Activated T-helper 1 cell treated with Interleukin-2 at 50 U/mL for 16 hours (primary cell): ENCODE data around the gene C11orf54.
A peak's percentile ranks its signal among the peaks of the same experiment; 100 is the strongest.

Experiments used
- DNase-seq: peaks from one replicate; pipeline ENCODE4 v3.0.0-alpha.2; 2020; ENCODE audit warnings: low read depth

The C11orf54 gene

GRCh38 chr11:93741094-93741881 lies at the start of gene C11orf54, which contains the start of gene TAF1D:
C11orf54 (plus strand) TSS chr11:93741672; CDS start chr11:93747394, 5,722 bp downstream.
TAF1D (minus strand) TSS chr11:93741495; CDS start chr11:93739304, 2,191 bp downstream.
- DNase-seq: peak; percentile 92

- DNase-seq: no peak
Observed at GRCh38 chr11:93694109-93694508, 47.4 kb upstream of the C11orf54 start.

GRCh38 chr11:93694557-93694956 lies 46.9 kb upstream of the C11orf54 start:
- DNase-seq: no peak

GRCh38 chr11:93697611-93698010 lies 43.9 kb upstream of the C11orf54 start:
- no peak for DNase-seq

- DNase-seq: no peak
Observed at GRCh38 chr11:93700830-93701229, 40.6 kb upstream of the C11orf54 start.

- DNase-seq: no peak
Observed at GRCh38 chr11:93704237-93704636, 37.2 kb upstream of the C11orf54 start.

GRCh38 chr11:93710239-93710638 lies 31.2 kb upstream of the C11orf54 start:
- DNase-seq: no peak

GRCh38 chr11:93712678-93713077 lies 28.8 kb upstream of the C11orf54 start:
- DNase-seq: no peak

- DNase-seq: no peak
Observed at GRCh38 chr11:93715797-93716396, 25.6 kb upstream of the C11orf54 start.

- DNase-seq: no peak
Observed at GRCh38 chr11:93717501-93717900, 24.0 kb upstream of the C11orf54 start.

- DNase-seq: no peak
Observed at GRCh38 chr11:93718057-93718563, 23.4 kb upstream of the C11orf54 start.

GRCh38 chr11:93719310-93719709 lies 22.2 kb upstream of the C11orf54 start:
- DNase-seq: no peak

- no peak for DNase-seq
Observed at GRCh38 chr11:93720522-93720921, 20.9 kb upstream of the C11orf54 start.

- no peak for DNase-seq
Observed at GRCh38 chr11:93724089-93724488, 17.4 kb upstream of the C11orf54 start.

GRCh38 chr11:93727985-93728791 lies 13.3 kb upstream of the C11orf54 start:
- DNase-seq: no peak

- DNase-seq: no peak
Observed at GRCh38 chr11:93728792-93729128, 12.7 kb upstream of the C11orf54 start.

GRCh38 chr11:93729129-93729616 lies 12.3 kb upstream of the C11orf54 start:
- no peak for DNase-seq

- no peak for DNase-seq
Observed at GRCh38 chr11:93730108-93731107, 11.1 kb upstream of the C11orf54 start.

- DNase-seq: no peak
Observed at GRCh38 chr11:93732237-93732892, 9.1 kb upstream of the C11orf54 start.

GRCh38 chr11:93733474-93733873 lies 8.0 kb upstream of the C11orf54 start:
- no peak for DNase-seq
